Osteocyte (in vitro differentiated cells): ENCODE results near the gene CAV3. TPM values are rescaled to one million over a fixed set of nuclear protein-coding genes. Genes with fewer than 3 reads are reported as not detected.

Source experiments
- DNase-seq: peaks from one replicate; pipeline ENCODE4 v3.0.0; 2021; ENCODE audit warnings: mixed read lengths; ENCODE audit not compliant: unreplicated experiment; ENCODE audit errors: extremely low spot score
- H3K27ac Mint-ChIP-seq: one replicate; pipeline ENCODE4 v1.8.0; 2021; ENCODE audit warnings: mild to moderate bottlenecking, mixed read lengths; ENCODE audit not compliant: unreplicated experiment
- H3K27me3 Mint-ChIP-seq: one replicate; pipeline ENCODE4 v1.8.0; 2021; ENCODE audit warnings: mixed read lengths; ENCODE audit not compliant: unreplicated experiment
- H3K36me3 Mint-ChIP-seq: one replicate; pipeline ENCODE4 v1.8.0; 2021; ENCODE audit warnings: mixed read lengths; ENCODE audit not compliant: unreplicated experiment
- H3K4me1 Mint-ChIP-seq: one replicate; pipeline ENCODE4 v1.8.0; 2021; ENCODE audit warnings: mixed read lengths; ENCODE audit not compliant: unreplicated experiment
- H3K4me3 Mint-ChIP-seq: one replicate; pipeline ENCODE4 v1.8.0; 2021; ENCODE audit warnings: mild to moderate bottlenecking, moderate library complexity, mixed read lengths; ENCODE audit not compliant: unreplicated experiment
- H3K9me3 Mint-ChIP-seq: one replicate; pipeline ENCODE4 v1.8.0; 2021; ENCODE audit warnings: mixed read lengths; ENCODE audit not compliant: unreplicated experiment
- total RNA-seq: library from RNA; stranded (reverse); gene quantifications from 2 replicates; pipeline ENCODE4 v1.2.1, GENCODE V29; 2021
- TF ChIP-seq, protein P1 (sequence below): fragments of 200-600 bp; sonication (generic); IDR thresholded peaks from 2 replicates; pipeline ENCODE4 v1.5.0; 2021; ENCODE audit warnings: antibody characterized with exemption, mild to moderate bottlenecking, moderate library complexity

Gene CAV3
- total RNA-seq, 1 donor from 2014 or later, result not detected

DNA sequence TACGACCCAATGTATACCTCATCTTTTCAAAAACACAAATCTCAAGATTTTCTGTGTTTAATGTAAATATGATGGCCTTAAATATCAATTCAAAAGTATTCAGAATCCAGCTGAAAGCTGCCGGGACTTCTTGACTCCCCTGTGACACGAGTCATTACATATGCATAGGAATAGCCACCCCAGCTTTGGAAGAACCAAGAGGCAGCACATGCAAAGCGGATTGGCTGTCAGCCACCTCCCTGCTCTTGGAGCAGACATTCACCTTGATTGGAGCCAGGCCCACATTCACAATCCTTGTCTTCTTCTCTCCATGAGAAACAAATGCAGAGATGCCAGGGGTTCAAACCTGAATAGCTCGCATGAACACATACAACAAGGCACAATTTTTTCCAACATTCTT is 10.8 kb upstream of the CAV3 start:
- H3K4me3 Mint-ChIP-seq, result no peak overlapping the region
- no peaks in the 10 kb centered on the region for H3K36me3 Mint-ChIP-seq

DNA sequence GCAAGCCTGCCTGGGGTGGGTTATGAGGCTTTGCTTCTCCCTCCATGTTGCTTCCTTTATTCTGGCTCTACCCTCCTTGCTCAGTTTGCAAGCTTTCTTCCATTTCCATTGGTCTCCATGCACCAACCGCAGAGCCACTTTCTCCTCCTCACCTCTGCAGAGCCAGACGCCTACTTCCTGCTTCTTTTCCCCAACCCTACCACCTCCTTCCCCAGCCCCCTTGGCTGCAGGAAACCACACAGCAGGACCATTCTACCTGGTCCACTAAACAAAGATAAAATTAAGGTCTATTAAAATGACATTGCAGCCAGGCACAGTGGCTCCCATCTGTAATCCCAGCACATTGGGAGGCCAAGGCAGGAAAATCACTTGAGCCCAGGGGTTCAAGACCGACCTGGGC is 10.0 kb upstream of the CAV3 start:
- no peak for DNase-seq
- no peaks in the 10 kb centered on the region for H3K36me3 Mint-ChIP-seq
- H3K4me3 Mint-ChIP-seq, result no peak overlapping the region
- TF ChIP-seq, protein P1, sequence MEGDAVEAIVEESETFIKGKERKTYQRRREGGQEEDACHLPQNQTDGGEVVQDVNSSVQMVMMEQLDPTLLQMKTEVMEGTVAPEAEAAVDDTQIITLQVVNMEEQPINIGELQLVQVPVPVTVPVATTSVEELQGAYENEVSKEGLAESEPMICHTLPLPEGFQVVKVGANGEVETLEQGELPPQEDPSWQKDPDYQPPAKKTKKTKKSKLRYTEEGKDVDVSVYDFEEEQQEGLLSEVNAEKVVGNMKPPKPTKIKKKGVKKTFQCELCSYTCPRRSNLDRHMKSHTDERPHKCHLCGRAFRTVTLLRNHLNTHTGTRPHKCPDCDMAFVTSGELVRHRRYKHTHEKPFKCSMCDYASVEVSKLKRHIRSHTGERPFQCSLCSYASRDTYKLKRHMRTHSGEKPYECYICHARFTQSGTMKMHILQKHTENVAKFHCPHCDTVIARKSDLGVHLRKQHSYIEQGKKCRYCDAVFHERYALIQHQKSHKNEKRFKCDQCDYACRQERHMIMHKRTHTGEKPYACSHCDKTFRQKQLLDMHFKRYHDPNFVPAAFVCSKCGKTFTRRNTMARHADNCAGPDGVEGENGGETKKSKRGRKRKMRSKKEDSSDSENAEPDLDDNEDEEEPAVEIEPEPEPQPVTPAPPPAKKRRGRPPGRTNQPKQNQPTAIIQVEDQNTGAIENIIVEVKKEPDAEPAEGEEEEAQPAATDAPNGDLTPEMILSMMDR, result no peak
- no peaks in the 10 kb centered on the region for H3K27me3 Mint-ChIP-seq
- peaks cover 7% of the 10 kb centered on the region for H3K9me3 Mint-ChIP-seq
- H3K4me1 Mint-ChIP-seq, result no peaks in the 10 kb centered on the region
- no peak overlapping the region for H3K27ac Mint-ChIP-seq

More for the DNA sequence above, 10.8 kb upstream of the CAV3 start:
- Mint-ChIP-seq H3K27me3 (no peaks in the 10 kb centered on the region), H3K4me1 (no peaks in the 10 kb centered on the region), H3K9me3 (peaks cover 7% of the 10 kb centered on the region), H3K27ac (no peak overlapping the region)
- TF ChIP-seq, protein P1, result no peak
- no peak for DNase-seq

- Mint-ChIP-seq H3K9me3 (peaks cover 7% of the 10 kb centered on the region), H3K27me3 (no peaks in the 10 kb centered on the region), H3K36me3 (no peaks in the 10 kb centered on the region)
Measured at GRCh38 chr3:8724108-8724752, 9.4 kb upstream of the CAV3 start.

GRCh38 chr3:8727605-8728512 is 5.7 kb upstream of the CAV3 start:
- Mint-ChIP-seq H3K36me3 (no peaks in the 10 kb centered on the region), H3K4me3 (no peak overlapping the region), H3K9me3 (peaks cover 7% of the 10 kb centered on the region), H3K27me3 (no peaks in the 10 kb centered on the region), H3K4me1 (no peaks in the 10 kb centered on the region), H3K27ac (no peak overlapping the region)
- TF ChIP-seq, protein P1, result no peak
- no peak for DNase-seq

More at GRCh38 chr3:8724108-8724752, 9.4 kb upstream of the CAV3 start:
- TF ChIP-seq, protein P1, result no peak
- H3K4me1 Mint-ChIP-seq, result no peaks in the 10 kb centered on the region
- H3K27ac Mint-ChIP-seq, result no peak overlapping the region
- no peak for DNase-seq
- H3K4me3 Mint-ChIP-seq, result no peak overlapping the region

DNA sequence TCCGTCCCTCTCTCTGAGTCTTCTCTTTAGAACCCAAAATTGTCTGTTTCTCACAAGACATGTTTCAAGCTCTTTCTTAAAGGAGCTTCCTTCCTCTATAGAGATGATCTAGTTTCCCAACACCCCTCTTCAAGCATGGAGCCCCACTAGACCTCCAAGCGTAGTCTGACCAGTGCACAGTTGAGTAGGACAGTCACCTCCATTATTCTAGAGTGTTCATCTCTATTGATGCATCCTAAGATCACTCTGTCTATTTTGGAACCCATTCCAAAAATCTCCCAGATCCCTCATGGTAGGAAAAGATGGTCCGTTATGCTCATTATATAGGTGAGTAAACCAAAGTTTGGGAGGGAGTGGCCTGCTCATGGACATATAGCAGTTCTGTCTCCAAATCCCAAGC is 4.1 kb upstream of the CAV3 start:
- no peaks in the 10 kb centered on the region for H3K27me3 Mint-ChIP-seq
- H3K36me3 Mint-ChIP-seq, result no peaks in the 10 kb centered on the region
- peaks cover 2% of the 10 kb centered on the region for H3K4me1 Mint-ChIP-seq
- TF ChIP-seq, protein P1, result no peak
- H3K4me3 Mint-ChIP-seq, result no peak overlapping the region
- no peak for DNase-seq
- H3K27ac Mint-ChIP-seq, result no peak overlapping the region
- peaks cover 7% of the 10 kb centered on the region for H3K9me3 Mint-ChIP-seq
